ENCODE results near the gene HDAC4. TPM values are rescaled to one million over a fixed set of nuclear protein-coding genes. Genes with fewer than 3 reads are reported as not detected.

The HDAC4 gene
- total and polyA plus RNA-seq, 2 of the 4 experiments (the other 2 are of a cell fraction): 4.1 to 7.2 TPM

GRCh38 chr2:239066597-239066996 is 334.2 kb downstream of the HDAC4 start:
- Histone ChIP-seq H2BK20ac (ENCODE audit: low read depth, low read length) (no peak overlapping the region), H3K4me3 (ENCODE audit: insufficient read depth, low read depth, low read length) (no peak overlapping the region), H2AK9ac (replicated peaks; ENCODE audit: low read depth, low read length, poor library complexity) (no peak overlapping the region), H3K9me1 (ENCODE audit: insufficient read depth, low read length) (no peaks in the 10 kb centered on the region; the same call in 1 of the 2 replicates), H2AFZ (replicated peaks; ENCODE audit: low read length, poor library complexity) (no peak overlapping the region), H3K14ac (replicated peaks; ENCODE audit: low read depth, low read length) (no peak overlapping the region), H3K27ac (ENCODE audit: insufficient read depth, low read length) (no peak overlapping the region), H2BK5ac (ENCODE audit: low read depth, low read length, poor library complexity, severe bottlenecking) (no peak overlapping the region), H4K20me1 (ENCODE audit: insufficient read depth, low read length) (peaks cover 6% of the 10 kb centered on the region), H3K4me2 (ENCODE audit: low read depth, low read length) (no peak overlapping the region), H4K91ac (ENCODE audit: insufficient read depth, low read depth, low read length) (no peak overlapping the region), H3K23ac (ENCODE audit: low read depth, low read length) (no peak overlapping the region), H2BK15ac (ENCODE audit: low read depth, low read length) (no peak overlapping the region), H2BK120ac (ENCODE audit: low read depth, low read length) (no peak overlapping the region), H3K4me1 (ENCODE audit: control insufficient read depth, insufficient read depth, low read length) (peaks cover 2% of the 10 kb centered on the region; the same call in 1 of the 2 replicates), H3K9me3 (ENCODE audit: control insufficient read depth, insufficient read depth, low read length) (peaks cover 2% of the 10 kb centered on the region), H3K36me3 (ENCODE audit: control insufficient read depth, insufficient read depth, low read length) (peaks cover 59% of the 10 kb centered on the region), H3K18ac (ENCODE audit: low read depth, low read length) (no peak overlapping the region), H3K4ac (ENCODE audit: low read depth, low read length) (no peak overlapping the region), H3K56ac (ENCODE audit: extremely low read depth, insufficient read depth, low read length) (no peak overlapping the region), H2AK5ac (ENCODE audit: low read depth, low read length) (no peak overlapping the region), H3K79me1 (ENCODE audit: low read depth in 1 of 2, low read length in 2 of 2) (no peaks in the 10 kb centered on the region), H3K9ac (ENCODE audit: low read depth, low read length) (no peak overlapping the region), H3K27me3 (ENCODE audit: control insufficient read depth, insufficient read depth, low read length) (no peaks in the 10 kb centered on the region), H4K5ac (ENCODE audit: low read depth, low read length) (no peak overlapping the region), H4K8ac (ENCODE audit: low read depth in 2 of 2, low read length in 2 of 2) (no peak overlapping the region)
- intact Hi-C loops (cut with micrococcal nuclease) (no loop called here), in situ Hi-C loops (cut with MboI; ENCODE audit: low sequenced_read_pairs) (no loop called here), dilution Hi-C loops (cut with HindIII; ENCODE audit: low sequenced_read_pairs, unreplicated experiment) (no loop called here)
- BruUV-seq (replicated peaks): no TSS peak
- no peak for DNase-seq
- POLR2A ChIA-PET (ENCODE audit: unreplicated experiment): no interaction called here
- CTCF ChIA-PET: no interaction called here
- TF ChIP-seq ELK1 (IDR thresholded peaks at IDR 0.05; ENCODE audit: borderline replicate concordance, low read depth, low read length) (no peak), RCOR1 (IDR thresholded peaks at IDR 0.05; ENCODE audit: insufficient replicate concordance, low read length) (no peak), RAD21 (IDR thresholded peaks at IDR 0.05; ENCODE audit: low read length) (no peak), RFX5 (IDR thresholded peaks at IDR 0.05; ENCODE audit: low read depth, low read length) (no peak), MXI1 (IDR thresholded peaks at IDR 0.05; ENCODE audit: borderline replicate concordance, low read depth, low read length) (no peak), NFE2L2 (IDR thresholded peaks at IDR 0.05; ENCODE audit: low read depth, low read length) (no peak), FOS (IDR thresholded peaks at IDR 0.05; ENCODE audit: low read depth, low read length) (no peak), POLR2A (IDR thresholded peaks at IDR 0.05; ENCODE audit: low read depth, low read length) (no peak), CHD1 (IDR thresholded peaks at IDR 0.05; ENCODE audit: low read depth, low read length) (no peak), MAFK (IDR thresholded peaks at IDR 0.05; ENCODE audit: low read depth, low read length) (no peak), BHLHE40 (IDR thresholded peaks at IDR 0.05; ENCODE audit: low read depth, low read length) (no peak), CTCF (conservative IDR thresholded peaks at IDR 0.05; ENCODE audit: low read depth, low read length) (no peak), USF2 (IDR thresholded peaks at IDR 0.05; ENCODE audit: low read depth, low read length) (no peak), MAZ (IDR thresholded peaks at IDR 0.05; ENCODE audit: borderline replicate concordance, low read depth, low read length) (no peak), CEBPB (IDR thresholded peaks at IDR 0.05; ENCODE audit: low read depth, low read length) (no peak), SMC3 (IDR thresholded peaks at IDR 0.05; ENCODE audit: low read depth, low read length) (no peak)
- ATAC-seq (ENCODE audit: low read depth): no peak
- WGBS, 2 experiments (ENCODE audit: extremely low coverage in 2 of 2, insufficient read length in 1 of 2): 91% methylated on average over 13 of the region's 24 CpGs; no CpG with 5 or more reads in 1 of the 2 experiments

Measured in IMR-90 (cell line).